SJCRH30 (cell line): ENCODE results near the gene SERPINA9. TPM values are rescaled to one million over a fixed set of nuclear protein-coding genes. Genes with fewer than 3 reads are reported as not detected.
"Not testable (repeated sequence)": the region's sequence is repeated elsewhere in the genome, so short reads cannot be mapped to it uniquely, and the experiment has no call there.

Experiments used
- DNase-seq, 2 experiments: peaks; one replicate each; pipeline ENCODE4 v3.0.0-alpha.2; 2015 to 2020
- H3K27ac ChIP-seq: fragments of 250-450 bp; sonication (Bioruptor Pico); 2 replicates; pipeline ENCODE4 v1.5.1; 2020; ENCODE audit warnings: mild to moderate bottlenecking, moderate library complexity
- H3K27me3 ChIP-seq: fragments of 250-450 bp; sonication (Bioruptor Pico); 2 replicates; pipeline ENCODE4 v1.5.1; 2020; ENCODE audit warnings: mild to moderate bottlenecking, moderate library complexity
- H3K36me3 ChIP-seq: fragments of 250-450 bp; sonication (Bioruptor Pico); 2 replicates; pipeline ENCODE4 v1.5.1; 2020; ENCODE audit warnings: mild to moderate bottlenecking, moderate library complexity
- H3K4me1 ChIP-seq: fragments of 250-450 bp; sonication (Bioruptor Pico); 2 replicates; pipeline ENCODE4 v1.5.1; 2020; ENCODE audit warnings: mild to moderate bottlenecking, moderate library complexity
- H3K4me3 ChIP-seq: fragments of 250-450 bp; sonication (Bioruptor Pico); 2 replicates; pipeline ENCODE4 v1.5.1; 2020; ENCODE audit warnings: mild to moderate bottlenecking, moderate library complexity
- H3K9me3 ChIP-seq: fragments of 250-450 bp; sonication (Bioruptor Pico); replicated peaks from 2 replicates; pipeline ENCODE4 v1.5.1; 2020; ENCODE audit warnings: mild to moderate bottlenecking, moderate library complexity
- total RNA-seq: library from RNA; depleted of rRNA; stranded (reverse); fragments of >200 nt; shearing (Covaris generic); gene quantifications from 2 replicates; pipeline ENCODE4 v1.2.3, GENCODE V29; 2014; rRNA removed

Gene SERPINA9
- total RNA-seq, 1 experiment from 2014 or later = not detected

DNA sequence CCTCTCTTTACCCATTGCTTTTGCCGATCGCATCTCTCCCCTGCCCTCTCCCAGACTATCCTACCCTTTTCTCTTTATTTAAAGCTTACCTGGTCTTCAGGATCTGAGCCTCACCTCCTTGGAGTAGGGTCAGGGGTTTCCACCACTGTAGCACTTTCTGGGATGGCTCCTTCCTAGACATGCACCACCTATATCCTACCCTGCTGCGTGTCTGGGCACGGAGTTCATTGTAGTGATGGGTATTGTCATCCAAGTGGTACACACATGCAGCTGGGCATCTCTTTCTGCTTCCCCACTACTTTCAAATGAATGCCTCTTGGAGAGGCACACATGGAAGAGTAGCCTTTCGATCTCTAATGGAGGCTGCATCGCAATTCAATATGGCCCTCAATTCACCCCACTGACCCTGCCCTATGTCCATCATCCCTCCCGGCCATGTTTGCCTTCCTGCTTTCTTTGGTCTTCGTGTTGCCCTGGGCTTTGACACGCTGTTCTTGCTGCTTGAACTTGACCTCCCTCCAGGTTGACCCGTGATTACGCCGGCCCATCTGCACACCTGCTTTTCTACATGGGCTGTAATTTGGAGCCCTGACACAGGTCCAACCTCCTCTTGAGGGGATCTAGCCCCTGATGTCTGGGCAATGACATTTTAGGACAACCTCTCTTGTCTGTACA, 34.3 kb downstream of the SERPINA9 start:
- H3K9me3 ChIP-seq = no peaks in the 10 kb centered on the region
- no peak for DNase-seq

DNA sequence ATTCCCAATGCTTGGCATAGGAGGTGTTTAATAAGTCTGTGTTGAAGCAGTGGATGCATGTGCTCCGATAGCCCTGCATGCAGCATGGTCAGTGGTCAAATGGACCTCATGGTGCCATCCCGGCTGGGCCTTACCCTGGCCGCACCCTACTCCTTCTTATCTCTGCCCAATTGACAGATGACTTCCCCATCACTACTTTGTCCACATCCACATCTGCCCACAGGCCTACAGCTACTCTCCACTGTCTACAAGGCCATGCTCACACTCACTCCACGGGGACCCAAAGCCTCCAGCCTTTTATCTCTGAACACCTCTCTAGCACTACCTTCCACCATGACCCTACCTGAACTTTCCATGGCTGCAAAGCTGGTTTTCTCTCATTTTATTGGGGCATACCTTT, 34.9 kb downstream of the SERPINA9 start:
- no peaks in the 10 kb centered on the region for H3K4me1 ChIP-seq
- no peak overlapping the region for H3K27ac ChIP-seq
- no peaks in the 10 kb centered on the region for H3K36me3 ChIP-seq
- H3K4me3 ChIP-seq = no peak overlapping the region
- no peaks in the 10 kb centered on the region for H3K27me3 ChIP-seq
- DNase-seq = no peak
- no peaks in the 10 kb centered on the region for H3K9me3 ChIP-seq

More for the DNA sequence above, 34.3 kb downstream of the SERPINA9 start:
- H3K4me3 ChIP-seq = no peak overlapping the region
- no peaks in the 10 kb centered on the region for H3K27me3 ChIP-seq
- no peak overlapping the region for H3K27ac ChIP-seq
- no peaks in the 10 kb centered on the region for H3K4me1 ChIP-seq
- no peaks in the 10 kb centered on the region for H3K36me3 ChIP-seq

DNA sequence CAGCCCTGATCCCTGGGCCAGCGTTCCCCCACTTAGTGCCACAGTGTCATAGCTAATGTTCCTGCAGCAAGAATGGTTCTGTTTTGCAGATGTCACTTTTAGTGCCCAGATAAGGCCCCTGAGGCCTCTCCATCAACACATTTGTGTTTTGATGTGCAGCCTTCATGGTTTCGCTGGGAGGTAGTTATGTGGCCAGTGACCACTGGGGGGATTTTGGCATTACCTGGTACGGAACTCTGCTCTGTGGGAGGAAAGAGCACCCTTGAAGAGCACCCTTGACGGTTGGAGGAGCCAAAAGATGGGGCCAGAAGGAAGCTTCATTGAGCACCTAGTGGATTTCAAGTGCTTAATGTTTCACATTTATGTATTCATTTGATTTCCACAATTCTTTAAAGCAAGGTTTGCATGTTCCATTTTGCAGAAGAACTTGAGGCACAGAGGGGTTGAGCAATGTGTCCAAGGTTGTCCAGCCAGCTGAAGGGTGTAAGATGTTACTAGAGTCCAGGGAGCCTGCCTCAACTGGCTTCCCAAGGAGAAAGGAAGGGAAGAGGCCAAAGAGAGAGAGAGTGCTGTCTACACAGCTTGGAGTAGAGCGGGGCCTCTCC, 36.4 kb downstream of the SERPINA9 start:
- no peak overlapping the region for H3K27ac ChIP-seq
- no peak for DNase-seq
- no peak overlapping the region for H3K4me3 ChIP-seq

DNA sequence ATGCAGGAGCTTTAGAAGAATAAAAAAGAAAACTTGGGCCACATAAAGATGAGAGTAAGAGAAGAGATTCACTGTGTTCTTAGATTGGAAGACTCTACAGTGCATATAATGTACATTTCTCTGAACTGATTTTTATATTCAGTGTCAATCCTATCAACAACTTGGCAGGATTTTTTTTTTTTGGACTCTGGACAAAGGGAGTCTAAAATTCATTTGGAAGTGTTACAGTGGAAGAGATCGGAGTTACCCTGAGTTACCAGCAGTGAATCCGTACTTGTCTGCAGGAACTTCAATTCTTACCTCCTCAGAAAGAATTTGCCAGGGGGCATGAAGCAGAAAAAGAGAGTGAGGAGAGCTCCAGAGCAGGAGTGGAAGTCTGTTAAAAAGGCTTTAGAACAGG, 47.4 kb downstream of the SERPINA9 start:
- H3K4me1 ChIP-seq = no peaks in the 10 kb centered on the region
- no peak for DNase-seq
- no peaks in the 10 kb centered on the region for H3K36me3 ChIP-seq
- H3K4me3 ChIP-seq = no peak overlapping the region
- no peaks in the 10 kb centered on the region; the same call in 1 of the 2 replicates for H3K9me3 ChIP-seq
- peaks cover 6% of the 10 kb centered on the region; the same call in 1 of the 2 replicates for H3K27me3 ChIP-seq
- H3K27ac ChIP-seq = no peak overlapping the region

More for the DNA sequence above, 36.4 kb downstream of the SERPINA9 start:
- Histone ChIP-seq H3K9me3 (no peaks in the 10 kb centered on the region), H3K4me1 (no peaks in the 10 kb centered on the region), H3K27me3 (no peaks in the 10 kb centered on the region), H3K36me3 (no peaks in the 10 kb centered on the region)

DNA sequence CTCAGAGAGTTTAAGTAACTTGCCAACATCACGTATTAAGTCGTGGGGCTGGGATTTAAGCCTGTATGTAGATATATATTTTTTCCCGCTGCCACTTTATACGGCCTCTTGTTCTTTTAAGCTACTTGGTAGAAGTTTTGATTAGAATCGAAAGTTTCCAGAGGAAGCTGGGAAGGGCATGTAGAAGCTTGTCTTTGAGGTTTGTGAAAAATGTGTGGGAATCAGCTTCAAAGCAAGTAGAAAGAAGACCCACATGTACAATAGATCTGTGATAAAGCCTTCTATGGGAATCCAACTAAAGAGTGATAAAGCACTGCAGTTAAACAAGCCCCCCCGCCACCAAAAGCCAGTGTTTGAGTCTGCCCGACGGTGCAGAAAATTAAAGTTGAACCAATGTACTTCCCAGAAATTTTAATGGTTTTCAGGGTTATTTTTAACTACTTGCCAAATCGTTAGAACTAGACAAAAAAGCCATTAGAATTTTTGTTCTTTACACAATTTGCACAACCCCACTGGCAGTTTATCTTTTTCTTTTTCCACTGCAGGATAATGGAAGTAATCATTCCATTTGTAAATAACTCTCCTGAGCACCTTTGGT, 48.9 kb downstream of the SERPINA9 start:
- DNase-seq = no peak
- Histone ChIP-seq H3K4me1 (no peaks in the 10 kb centered on the region), H3K27me3 (peaks cover 12% of the 10 kb centered on the region; the same call in 1 of the 2 replicates), H3K9me3 (no peaks in the 10 kb centered on the region; the same call in 1 of the 2 replicates), H3K4me3 (no peak overlapping the region), H3K27ac (no peak overlapping the region), H3K36me3 (no peaks in the 10 kb centered on the region)

DNA sequence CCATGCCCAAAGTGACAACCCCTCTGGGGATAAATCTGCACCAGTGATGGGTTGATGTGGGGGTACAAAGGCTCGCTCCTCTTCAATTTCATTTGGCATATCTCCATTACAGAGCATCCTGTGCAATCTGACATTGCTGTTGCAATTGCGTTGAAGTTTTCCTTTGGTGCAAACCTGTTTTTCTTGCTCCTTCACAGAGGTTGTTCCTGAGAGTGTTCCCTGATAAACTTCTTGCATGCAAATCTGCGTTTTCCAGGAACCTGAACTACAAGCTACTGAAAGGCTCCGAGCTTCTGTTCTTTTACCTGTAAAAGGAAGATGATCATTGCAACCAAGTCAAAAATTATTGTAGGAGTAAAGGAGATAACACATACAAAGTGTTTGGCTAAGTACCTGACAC, 49.5 kb downstream of the SERPINA9 start:
- Histone ChIP-seq H3K4me1 (no peaks in the 10 kb centered on the region), H3K9me3 (no peaks in the 10 kb centered on the region; the same call in 1 of the 2 replicates), H3K27me3 (peaks cover 12% of the 10 kb centered on the region; the same call in 1 of the 2 replicates), H3K4me3 (no peak overlapping the region), H3K27ac (no peak overlapping the region), H3K36me3 (no peaks in the 10 kb centered on the region)
- DNase-seq = no peak

DNA sequence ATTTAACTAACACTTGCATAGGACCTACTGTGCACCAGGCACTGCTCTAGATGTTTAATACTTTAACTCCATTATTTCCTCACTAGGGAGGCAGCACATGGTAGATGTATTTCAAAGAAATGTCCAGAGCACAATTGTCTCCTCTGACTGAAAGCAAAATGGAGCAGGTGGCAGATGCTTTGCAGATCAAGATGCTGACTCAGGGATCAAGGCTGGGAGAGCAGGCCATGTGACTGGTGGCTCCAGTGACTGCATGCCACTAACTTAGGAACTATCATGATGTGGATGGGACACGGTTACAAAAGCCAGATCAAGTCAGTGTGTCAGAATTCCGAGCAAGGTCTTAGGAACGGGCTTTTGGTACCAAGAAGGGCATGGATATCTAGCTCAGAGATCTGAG, 51.6 kb downstream of the SERPINA9 start:
- Histone ChIP-seq H3K9me3 (no peaks in the 10 kb centered on the region), H3K36me3 (no peaks in the 10 kb centered on the region), H3K4me3 (no peak overlapping the region), H3K27ac (no peak overlapping the region), H3K27me3 (peaks cover 12% of the 10 kb centered on the region; the same call in 1 of the 2 replicates), H3K4me1 (no peaks in the 10 kb centered on the region)
- no peak for DNase-seq

DNA sequence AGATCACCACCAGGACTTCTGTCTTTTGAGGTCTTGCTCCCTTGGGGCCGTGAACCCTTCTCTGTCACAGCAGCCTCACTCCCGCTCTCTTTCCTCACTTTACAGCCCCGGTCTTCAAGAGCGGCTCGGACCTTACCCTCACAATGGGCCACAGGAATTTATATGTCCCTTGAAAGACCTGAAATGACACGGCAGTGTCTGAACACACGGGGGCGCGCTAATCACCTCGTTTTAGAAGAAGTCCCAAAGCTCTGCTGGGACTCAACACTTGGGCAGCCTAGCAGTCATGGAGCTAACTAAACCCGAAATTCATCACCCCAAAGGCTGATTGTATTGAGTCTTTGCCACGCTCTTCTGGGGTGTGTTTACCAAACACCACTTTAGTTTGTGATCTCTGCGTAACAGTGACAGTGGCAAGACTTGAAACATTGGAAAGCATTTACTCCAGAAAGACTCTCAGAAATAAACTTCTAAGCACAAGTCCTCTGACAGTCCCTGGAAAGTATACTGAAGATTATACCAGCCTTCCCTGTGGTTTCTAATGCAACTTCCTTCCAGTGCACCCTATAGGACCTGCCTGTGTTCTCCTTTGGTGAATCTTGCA, 52.4 kb downstream of the SERPINA9 start:
- Histone ChIP-seq H3K27ac (no peak overlapping the region), H3K9me3 (no peaks in the 10 kb centered on the region), H3K4me3 (no peak overlapping the region), H3K36me3 (no peaks in the 10 kb centered on the region), H3K4me1 (no peaks in the 10 kb centered on the region), H3K27me3 (peaks cover 12% of the 10 kb centered on the region; the same call in 1 of the 2 replicates)
- DNase-seq = peak; percentile 62 to 78

DNA sequence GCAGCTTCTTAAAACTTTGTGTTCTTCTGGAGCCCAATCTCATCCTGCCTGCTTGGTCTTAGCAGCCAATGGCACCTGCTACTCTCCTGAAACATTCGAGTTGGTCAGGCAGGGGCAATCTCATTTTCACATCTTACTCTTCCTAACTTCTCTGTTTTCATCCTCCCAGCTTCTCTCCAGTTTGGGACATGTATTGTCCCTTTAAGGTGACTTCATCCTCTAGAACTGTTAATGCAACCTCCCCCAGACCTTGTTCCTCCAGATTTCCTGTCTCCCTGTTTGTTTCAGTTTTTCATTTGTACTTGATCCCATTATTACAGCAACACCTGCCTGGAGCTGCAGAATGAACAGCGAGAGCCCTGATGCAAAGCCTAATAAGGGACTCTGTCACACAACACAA, 54.7 kb downstream of the SERPINA9 start:
- Histone ChIP-seq H3K27ac (no peak overlapping the region), H3K4me1 (no peaks in the 10 kb centered on the region), H3K36me3 (no peaks in the 10 kb centered on the region), H3K9me3 (no peaks in the 10 kb centered on the region), H3K27me3 (peaks cover 8% of the 10 kb centered on the region; the same call in 1 of the 2 replicates), H3K4me3 (no peak overlapping the region)
- no peak for DNase-seq

DNA sequence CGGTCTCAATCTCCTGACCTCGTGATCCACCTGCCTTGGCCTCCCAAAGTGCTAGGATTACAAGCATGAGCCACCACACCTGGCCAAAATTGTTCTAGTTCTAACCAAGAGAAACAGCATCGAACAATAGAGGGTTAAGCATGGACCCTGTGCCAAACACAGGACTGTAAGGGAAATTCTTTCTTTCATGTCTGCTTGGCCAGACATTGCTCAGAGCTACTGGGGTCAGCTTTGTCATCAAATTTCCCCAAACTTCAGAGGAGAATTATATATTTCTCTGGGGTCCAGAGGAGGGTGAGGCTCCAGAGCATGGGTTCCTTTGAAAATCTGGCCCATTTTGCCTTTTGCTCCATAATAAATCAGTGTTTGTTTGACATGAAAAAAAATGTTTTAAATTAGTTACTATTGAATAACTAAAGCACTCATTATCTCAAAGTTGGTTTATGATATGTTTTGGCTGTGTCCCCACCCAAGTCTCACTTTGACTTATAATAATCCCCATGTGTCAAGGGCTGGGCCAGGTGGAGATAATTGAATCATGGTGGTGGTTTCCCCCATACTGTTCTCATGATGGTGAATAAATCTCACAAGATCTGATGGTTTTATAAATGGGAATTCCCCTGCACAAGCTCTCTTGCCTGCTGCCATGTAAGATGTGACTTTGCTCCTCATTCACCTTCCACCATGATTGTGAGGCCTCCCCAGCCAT, 58.3 kb downstream of the SERPINA9 start:
- H3K9me3 ChIP-seq, H3K27ac ChIP-seq, H3K4me3 ChIP-seq, H3K27me3 ChIP-seq, H3K4me1 ChIP-seq, DNase-seq, H3K36me3 ChIP-seq: not testable (repeated sequence)

Other genes with a start within 250 kb of the SERPINA9 start
- 0.03 TPM in 1 of 2 replicates, not detected in the other for gene SERPINA10, start 182.9 kb downstream of the SERPINA9 start, total RNA-seq
- gene SERPINA6, start 152.9 kb downstream of the SERPINA9 start, total RNA-seq = not detected in 2 replicates
- not detected in 2 replicates for gene SERPINA2, start 109.5 kb downstream of the SERPINA9 start, total RNA-seq
- 0.08 TPM in 1 of 2 replicates, not detected in the other for gene SERPINA1, start 87.6 kb downstream of the SERPINA9 start, total RNA-seq
- gene SERPINA11, start 23.4 kb downstream of the SERPINA9 start, total RNA-seq = not detected in 2 replicates
- not detected in 2 replicates for gene SERPINA12, start 33.3 kb upstream of the SERPINA9 start, total RNA-seq
- gene SERPINA4, start 85.2 kb upstream of the SERPINA9 start, total RNA-seq = not detected in 2 replicates
- 0.14 and 0.48 TPM in 2 replicates for gene SERPINA5, start 105.2 kb upstream of the SERPINA9 start, total RNA-seq
- 0.15 TPM in 1 of 2 replicates, not detected in the other for gene SERPINA3, start 136.2 kb upstream of the SERPINA9 start, total RNA-seq